Gastrocnemius medialis (tissue), 4 donors: Measurements from ENCODE around the gene PDXK.

Experiments used
- CTCF ChIP-seq, 5 experiments: fragments of 450-650 bp in 3 of 5; fragments of 200-600 bp in 2 of 5; sonication (generic) in 2 of 5; IDR thresholded peaks in 4 of 5; conservative IDR thresholded peaks in 1 of 5; 1 replicate in 4 of 5; 2 replicates in 1 of 5; pipeline ENCODE4 v1.5.1; 2016 to 2019; ENCODE audit warnings: antibody characterized with exemption in 5 of 5, mild to moderate bottlenecking in 3 of 5, moderate library complexity in 3 of 5
- POLR2A ChIP-seq, 2 donors: fragments of 450-650 bp; IDR thresholded peaks; one replicate each; pipeline ENCODE4 v1.6.1; 2017; ENCODE audit warnings: antibody characterized with exemption in 2 of 2, mild to moderate bottlenecking in 2 of 2, moderate library complexity in 2 of 2

GRCh38 chr21:43799301-43799840 is 80.4 kb downstream of the PDXK start:
- no peak for TF ChIP-seq CTCF (IDR thresholded peaks at IDR 0.05 in 4 of 5, conservative IDR thresholded peaks at IDR 0.05 in 1 of 5)
- TF ChIP-seq POLR2A (IDR thresholded peaks at IDR 0.05) = no peak
